Measurements from ENCODE around the gene GMCL1. TPM values are rescaled to one million over a fixed set of nuclear protein-coding genes. Genes with fewer than 3 reads are reported as not detected.

Gene GMCL1
- total and polyA plus RNA-seq, 2 experiments from 2014 or later = 27.0 to 27.3 TPM

- TF ChIP-seq, protein P1, sequence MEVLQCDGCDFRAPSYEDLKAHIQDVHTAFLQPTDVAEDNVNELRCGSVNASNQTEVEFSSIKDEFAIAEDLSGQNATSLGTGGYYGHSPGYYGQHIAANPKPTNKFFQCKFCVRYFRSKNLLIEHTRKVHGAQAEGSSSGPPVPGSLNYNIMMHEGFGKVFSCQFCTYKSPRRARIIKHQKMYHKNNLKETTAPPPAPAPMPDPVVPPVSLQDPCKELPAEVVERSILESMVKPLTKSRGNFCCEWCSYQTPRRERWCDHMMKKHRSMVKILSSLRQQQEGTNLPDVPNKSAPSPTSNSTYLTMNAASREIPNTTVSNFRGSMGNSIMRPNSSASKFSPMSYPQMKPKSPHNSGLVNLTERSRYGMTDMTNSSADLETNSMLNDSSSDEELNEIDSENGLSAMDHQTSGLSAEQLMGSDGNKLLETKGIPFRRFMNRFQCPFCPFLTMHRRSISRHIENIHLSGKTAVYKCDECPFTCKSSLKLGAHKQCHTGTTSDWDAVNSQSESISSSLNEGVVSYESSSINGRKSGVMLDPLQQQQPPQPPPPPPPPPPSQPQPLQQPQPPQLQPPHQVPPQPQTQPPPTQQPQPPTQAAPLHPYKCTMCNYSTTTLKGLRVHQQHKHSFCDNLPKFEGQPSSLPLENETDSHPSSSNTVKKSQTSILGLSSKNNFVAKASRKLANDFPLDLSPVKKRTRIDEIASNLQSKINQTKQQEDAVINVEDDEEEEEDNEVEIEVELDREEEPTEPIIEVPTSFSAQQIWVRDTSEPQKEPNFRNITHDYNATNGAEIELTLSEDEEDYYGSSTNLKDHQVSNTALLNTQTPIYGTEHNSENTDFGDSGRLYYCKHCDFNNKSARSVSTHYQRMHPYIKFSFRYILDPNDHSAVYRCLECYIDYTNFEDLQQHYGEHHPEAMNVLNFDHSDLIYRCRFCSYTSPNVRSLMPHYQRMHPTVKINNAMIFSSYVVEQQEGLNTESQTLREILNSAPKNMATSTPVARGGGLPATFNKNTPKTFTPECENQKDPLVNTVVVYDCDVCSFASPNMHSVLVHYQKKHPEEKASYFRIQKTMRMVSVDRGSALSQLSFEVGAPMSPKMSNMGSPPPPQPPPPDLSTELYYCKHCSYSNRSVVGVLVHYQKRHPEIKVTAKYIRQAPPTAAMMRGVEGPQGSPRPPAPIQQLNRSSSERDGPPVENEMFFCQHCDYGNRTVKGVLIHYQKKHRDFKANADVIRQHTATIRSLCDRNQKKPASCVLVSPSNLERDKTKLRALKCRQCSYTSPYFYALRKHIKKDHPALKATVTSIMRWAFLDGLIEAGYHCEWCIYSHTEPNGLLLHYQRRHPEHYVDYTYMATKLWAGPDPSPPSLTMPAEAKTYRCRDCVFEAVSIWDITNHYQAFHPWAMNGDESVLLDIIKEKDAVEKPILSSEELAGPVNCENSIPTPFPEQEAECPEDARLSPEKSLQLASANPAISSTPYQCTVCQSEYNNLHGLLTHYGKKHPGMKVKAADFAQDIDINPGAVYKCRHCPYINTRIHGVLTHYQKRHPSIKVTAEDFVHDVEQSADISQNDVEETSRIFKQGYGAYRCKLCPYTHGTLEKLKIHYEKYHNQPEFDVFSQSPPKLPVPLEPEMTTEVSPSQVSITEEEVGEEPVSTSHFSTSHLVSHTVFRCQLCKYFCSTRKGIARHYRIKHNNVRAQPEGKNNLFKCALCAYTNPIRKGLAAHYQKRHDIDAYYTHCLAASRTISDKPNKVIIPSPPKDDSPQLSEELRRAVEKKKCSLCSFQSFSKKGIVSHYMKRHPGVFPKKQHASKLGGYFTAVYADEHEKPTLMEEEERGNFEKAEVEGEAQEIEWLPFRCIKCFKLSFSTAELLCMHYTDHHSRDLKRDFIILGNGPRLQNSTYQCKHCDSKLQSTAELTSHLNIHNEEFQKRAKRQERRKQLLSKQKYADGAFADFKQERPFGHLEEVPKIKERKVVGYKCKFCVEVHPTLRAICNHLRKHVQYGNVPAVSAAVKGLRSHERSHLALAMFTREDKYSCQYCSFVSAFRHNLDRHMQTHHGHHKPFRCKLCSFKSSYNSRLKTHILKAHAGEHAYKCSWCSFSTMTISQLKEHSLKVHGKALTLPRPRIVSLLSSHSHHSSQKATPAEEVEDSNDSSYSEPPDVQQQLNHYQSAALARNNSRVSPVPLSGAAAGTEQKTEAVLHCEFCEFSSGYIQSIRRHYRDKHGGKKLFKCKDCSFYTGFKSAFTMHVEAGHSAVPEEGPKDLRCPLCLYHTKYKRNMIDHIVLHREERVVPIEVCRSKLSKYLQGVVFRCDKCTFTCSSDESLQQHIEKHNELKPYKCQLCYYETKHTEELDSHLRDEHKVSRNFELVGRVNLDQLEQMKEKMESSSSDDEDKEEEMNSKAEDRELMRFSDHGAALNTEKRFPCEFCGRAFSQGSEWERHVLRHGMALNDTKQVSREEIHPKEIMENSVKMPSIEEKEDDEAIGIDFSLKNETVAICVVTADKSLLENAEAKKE (CRISPR knock-in tag; IDR thresholded peaks at IDR 0.05) = no peak
- no peak for TF ChIP-seq POLR2AphosphoS5 (IDR thresholded peaks at IDR 0.05; ENCODE audit: low read depth)
- no peak for TF ChIP-seq ETS1 (IDR thresholded peaks at IDR 0.05)
- TF ChIP-seq NANOG (IDR thresholded peaks at IDR 0.05; ENCODE audit: borderline replicate concordance) = no peak
Measured at GRCh38 chr2:69789772-69790600, 39.5 kb upstream of the GMCL1 start (continued).

DNA sequence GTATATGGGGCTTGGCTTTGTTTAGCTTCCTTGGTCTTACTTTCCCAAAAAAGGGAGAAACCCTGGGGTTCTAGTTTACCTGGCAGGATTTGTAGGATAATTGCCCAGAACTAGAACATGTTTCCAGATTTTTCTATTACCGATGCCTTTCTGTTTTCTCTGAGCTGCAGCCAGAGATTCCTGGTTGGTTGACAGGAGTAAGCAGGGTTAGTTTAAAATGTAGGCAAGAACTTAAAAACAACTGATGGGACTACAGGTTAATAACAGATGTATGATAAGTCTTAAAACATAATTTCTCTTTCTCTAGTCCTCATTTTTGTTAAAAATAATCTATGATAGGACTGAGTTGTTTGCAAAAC lies 38.9 kb upstream of the GMCL1 start:
- H2AFZ ChIP-seq = no peak overlapping the region
- no peak for ATAC-seq
- 0 out of 2 replicates have a peak, but pooled peaks cover 5% of the 10 kb centered on the region for H3K4me1 ChIP-seq (ENCODE audit: insufficient read depth)
- H3K36me3 ChIP-seq (ENCODE audit: insufficient read depth) = no peaks in the 10 kb centered on the region
- no peak overlapping the region for H3K4me3 ChIP-seq
- H3K4me3 Mint-ChIP-seq = no peak overlapping the region
- H3K27ac ChIP-seq (ENCODE audit: low read depth) = peak overlapping the region; percentile 72; the same call in 1 of the 2 replicates
- H3K36me3 Mint-ChIP-seq (ENCODE audit: low read depth) = no peaks in the 10 kb centered on the region
- no peaks in the 10 kb centered on the region for H3K79me2 ChIP-seq (replicated peaks; ENCODE audit: insufficient read depth)
- H3K27me3 ChIP-seq (ENCODE audit: insufficient read depth) = no peaks in the 10 kb centered on the region
- DNase-seq (ENCODE audit: low spot score) = no peak
- H3F3A ChIP-seq (replicated peaks; ENCODE audit: low read depth) = no peaks in the 10 kb centered on the region
- H3K4me1 Mint-ChIP-seq = peaks cover 20% of the 10 kb centered on the region
- H3K4me2 ChIP-seq = 0 out of 2 replicates have a peak overlapping the region, but pooled peaks have one; percentile 4
- H3K9me3 Mint-ChIP-seq = no peaks in the 10 kb centered on the region
- H4K20me1 ChIP-seq (replicated peaks; ENCODE audit: insufficient read depth) = no peaks in the 10 kb centered on the region
- peaks cover 5% of the 10 kb centered on the region for H3K27me3 Mint-ChIP-seq (ENCODE audit: insufficient read depth, low read depth, poor library complexity)
- no peak overlapping the region for H3K27ac Mint-ChIP-seq
- no peaks in the 10 kb centered on the region for H3K9me2 ChIP-seq (ENCODE audit: insufficient read depth)
- TF ChIP-seq, protein P2, sequence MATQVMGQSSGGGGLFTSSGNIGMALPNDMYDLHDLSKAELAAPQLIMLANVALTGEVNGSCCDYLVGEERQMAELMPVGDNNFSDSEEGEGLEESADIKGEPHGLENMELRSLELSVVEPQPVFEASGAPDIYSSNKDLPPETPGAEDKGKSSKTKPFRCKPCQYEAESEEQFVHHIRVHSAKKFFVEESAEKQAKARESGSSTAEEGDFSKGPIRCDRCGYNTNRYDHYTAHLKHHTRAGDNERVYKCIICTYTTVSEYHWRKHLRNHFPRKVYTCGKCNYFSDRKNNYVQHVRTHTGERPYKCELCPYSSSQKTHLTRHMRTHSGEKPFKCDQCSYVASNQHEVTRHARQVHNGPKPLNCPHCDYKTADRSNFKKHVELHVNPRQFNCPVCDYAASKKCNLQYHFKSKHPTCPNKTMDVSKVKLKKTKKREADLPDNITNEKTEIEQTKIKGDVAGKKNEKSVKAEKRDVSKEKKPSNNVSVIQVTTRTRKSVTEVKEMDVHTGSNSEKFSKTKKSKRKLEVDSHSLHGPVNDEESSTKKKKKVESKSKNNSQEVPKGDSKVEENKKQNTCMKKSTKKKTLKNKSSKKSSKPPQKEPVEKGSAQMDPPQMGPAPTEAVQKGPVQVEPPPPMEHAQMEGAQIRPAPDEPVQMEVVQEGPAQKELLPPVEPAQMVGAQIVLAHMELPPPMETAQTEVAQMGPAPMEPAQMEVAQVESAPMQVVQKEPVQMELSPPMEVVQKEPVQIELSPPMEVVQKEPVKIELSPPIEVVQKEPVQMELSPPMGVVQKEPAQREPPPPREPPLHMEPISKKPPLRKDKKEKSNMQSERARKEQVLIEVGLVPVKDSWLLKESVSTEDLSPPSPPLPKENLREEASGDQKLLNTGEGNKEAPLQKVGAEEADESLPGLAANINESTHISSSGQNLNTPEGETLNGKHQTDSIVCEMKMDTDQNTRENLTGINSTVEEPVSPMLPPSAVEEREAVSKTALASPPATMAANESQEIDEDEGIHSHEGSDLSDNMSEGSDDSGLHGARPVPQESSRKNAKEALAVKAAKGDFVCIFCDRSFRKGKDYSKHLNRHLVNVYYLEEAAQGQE (IDR thresholded peaks at IDR 0.05; ENCODE audit: unreplicated experiment) = no peak
- TF ChIP-seq ZNF114 (CRISPR knock-in tag; IDR thresholded peaks at IDR 0.05) = no peak
- no peak for TF ChIP-seq NANOG (IDR thresholded peaks at IDR 0.05; ENCODE audit: borderline replicate concordance)
- TF ChIP-seq CTCF (conservative IDR thresholded peaks at IDR 0.05; ENCODE audit: low read depth in 2 of 2) = no peak
- TF ChIP-seq POLR2AphosphoS5 (IDR thresholded peaks at IDR 0.05; ENCODE audit: low read depth) = no peak
- TF ChIP-seq ZNF331 (CRISPR knock-in tag; IDR thresholded peaks at IDR 0.05; ENCODE audit: low read depth) = no peak
- TF ChIP-seq ETS1 (IDR thresholded peaks at IDR 0.05) = no peak

All from GM23338 (cell line).